Islet of Langerhans (tissue), 1 donor: ENCODE results near the gene SELENOF.

Experiments
- FAIRE-seq: peaks from one replicate; lab custom pipeline; 2011; peaks lifted over from hg19 to GRCh38; lab: Jason Lieb, UNC

SELENOF gene

GRCh38 chr1:86913896-86914600 lies at the start of gene SELENOF:
SELENOF (minus strand) TSS chr1:86914126; CDS start chr1:86914111, 15 bp downstream.
- peak; percentile 100 for FAIRE-seq

- no peak for FAIRE-seq
These were observed 46.6 kb upstream of the SELENOF start for GRCh38 chr1:86960548-86960947.

GRCh38 chr1:86957221-86957620 lies 43.3 kb upstream of the SELENOF start:
- no peak for FAIRE-seq

GRCh38 chr1:86956221-86956620 lies 42.3 kb upstream of the SELENOF start:
- no peak for FAIRE-seq

GRCh38 chr1:86955678-86956077 lies 41.8 kb upstream of the SELENOF start:
- FAIRE-seq = no peak

GRCh38 chr1:86953167-86953566 lies 39.2 kb upstream of the SELENOF start:
- no peak for FAIRE-seq

GRCh38 chr1:86951430-86951829 lies 37.5 kb upstream of the SELENOF start:
- no peak for FAIRE-seq

GRCh38 chr1:86950712-86951419 lies 36.9 kb upstream of the SELENOF start:
- no peak for FAIRE-seq

- no peak for FAIRE-seq
These were observed 34.3 kb upstream of the SELENOF start for GRCh38 chr1:86948212-86948611.

GRCh38 chr1:86942743-86943142 lies 28.8 kb upstream of the SELENOF start:
- no peak for FAIRE-seq

GRCh38 chr1:86942042-86942441 lies 28.1 kb upstream of the SELENOF start:
- no peak for FAIRE-seq

- FAIRE-seq = no peak
These were observed 26.7 kb upstream of the SELENOF start for GRCh38 chr1:86940599-86940998.

GRCh38 chr1:86939406-86939805 lies 25.5 kb upstream of the SELENOF start:
- no peak for FAIRE-seq

- FAIRE-seq = peak; percentile 90
These were observed 24.9 kb upstream of the SELENOF start for GRCh38 chr1:86938855-86939254.

- no peak for FAIRE-seq
These were observed 24.5 kb upstream of the SELENOF start for GRCh38 chr1:86938450-86938849.

GRCh38 chr1:86933562-86934377 lies 19.8 kb upstream of the SELENOF start:
- FAIRE-seq = peak; percentile 9

- FAIRE-seq = no peak
These were observed 19.1 kb upstream of the SELENOF start for GRCh38 chr1:86933051-86933450.

- FAIRE-seq = no peak
These were observed 14.9 kb upstream of the SELENOF start for GRCh38 chr1:86928819-86929218.

GRCh38 chr1:86926883-86927282 lies 13.0 kb upstream of the SELENOF start:
- FAIRE-seq = no peak

- FAIRE-seq = no peak
These were observed 11.8 kb upstream of the SELENOF start for GRCh38 chr1:86925742-86926141.

- no peak for FAIRE-seq
These were observed 10.5 kb upstream of the SELENOF start for GRCh38 chr1:86924324-86924960.

GRCh38 chr1:86922445-86922844 lies 8.5 kb upstream of the SELENOF start:
- no peak for FAIRE-seq

- no peak for FAIRE-seq
These were observed 2.8 kb upstream of the SELENOF start for GRCh38 chr1:86916752-86917151.
